ENCODE results near the gene HTRA3. TPM values are rescaled to one million over a fixed set of nuclear protein-coding genes. Genes with fewer than 3 reads are reported as not detected.

HTRA3 gene
- total and polyA plus RNA-seq, 2 experiments from 2014 or later = 1.3 to 3.6 TPM

GRCh38 chr4:8335848-8336247 is 66.3 kb downstream of the HTRA3 start:
- TF ChIP-seq ETS1 (IDR thresholded peaks at IDR 0.05) (no peak), CREB1 (CRISPR knock-in tag; IDR thresholded peaks at IDR 0.05; ENCODE audit: low read depth) (no peak), CTCF (conservative IDR thresholded peaks at IDR 0.05; ENCODE audit: low read depth in 2 of 2) (no peak), EZH2 (IDR thresholded peaks at IDR 0.05; ENCODE audit: low read depth, unreplicated experiment) (no peak), POLR2AphosphoS5 (IDR thresholded peaks at IDR 0.05; ENCODE audit: low read depth) (no peak), ZNF114 (CRISPR knock-in tag; IDR thresholded peaks at IDR 0.05) (no peak), JUNB (IDR thresholded peaks at IDR 0.05; ENCODE audit: unreplicated experiment) (no peak), ZNF331 (CRISPR knock-in tag; IDR thresholded peaks at IDR 0.05; ENCODE audit: low read depth) (no peak), STAT1 (IDR thresholded peaks at IDR 0.05; ENCODE audit: unreplicated experiment) (no peak), NANOG (IDR thresholded peaks at IDR 0.05; ENCODE audit: borderline replicate concordance) (no peak), ZNF462 (CRISPR knock-in tag; IDR thresholded peaks at IDR 0.05) (no peak), EZH2phosphoT487 (IDR thresholded peaks at IDR 0.05; ENCODE audit: unreplicated experiment) (no peak)
- no peaks in the 10 kb centered on the region for H3K9me2 ChIP-seq (ENCODE audit: insufficient read depth)
- H3K27me3 ChIP-seq (ENCODE audit: insufficient read depth) = no peaks in the 10 kb centered on the region
- no peaks in the 10 kb centered on the region; the same call in 2 of the 3 replicates for H3K4me1 Mint-ChIP-seq
- H3K27ac Mint-ChIP-seq = no peak overlapping the region
- H3K27me3 Mint-ChIP-seq (ENCODE audit: insufficient read depth, low read depth, poor library complexity) = no peaks in the 10 kb centered on the region
- H3K4me2 ChIP-seq = no peak overlapping the region
- ATAC-seq = no peak
- no peak for DNase-seq (ENCODE audit: low spot score)
- no peaks in the 10 kb centered on the region for H3K4me1 ChIP-seq (ENCODE audit: insufficient read depth)
- H3K4me3 Mint-ChIP-seq = no peak overlapping the region
- H4K20me1 ChIP-seq (replicated peaks; ENCODE audit: insufficient read depth) = no peaks in the 10 kb centered on the region
- H3K4me3 ChIP-seq = no peak overlapping the region
- no peaks in the 10 kb centered on the region; the same call in 2 of the 3 replicates for H3K36me3 Mint-ChIP-seq (ENCODE audit: low read depth)
- no peaks in the 10 kb centered on the region for H3K36me3 ChIP-seq (ENCODE audit: insufficient read depth)
- H3K9me3 Mint-ChIP-seq = peaks cover 10% of the 10 kb centered on the region
- H2AFZ ChIP-seq = no peak overlapping the region
- H3K27ac ChIP-seq (ENCODE audit: low read depth) = no peak overlapping the region
- H3F3A ChIP-seq (replicated peaks; ENCODE audit: low read depth) = no peaks in the 10 kb centered on the region
- H3K79me2 ChIP-seq (replicated peaks; ENCODE audit: insufficient read depth) = no peaks in the 10 kb centered on the region
